Mucosa of stomach (tissue), 1 donor: ENCODE measurements around the gene TACC3.

Experiments used
- H3K27me3 ChIP-seq: one replicate; pipeline ENCODE4 v1.7.0; 2013; ENCODE audit warnings: mild to moderate bottlenecking, low read length; ENCODE audit not compliant: control insufficient read depth, insufficient read depth
- H3K36me3 ChIP-seq: one replicate; pipeline ENCODE4 v1.7.0; 2013; ENCODE audit warnings: low read length; ENCODE audit not compliant: control insufficient read depth, insufficient read depth
- H3K4me1 ChIP-seq: one replicate; pipeline ENCODE4 v1.7.0; 2013; ENCODE audit warnings: mild to moderate bottlenecking, low read length; ENCODE audit not compliant: control insufficient read depth, insufficient read depth
- H3K4me3 ChIP-seq: one replicate; pipeline ENCODE4 v1.7.0; 2013; ENCODE audit warnings: low read length
- H3K9ac ChIP-seq: one replicate; pipeline ENCODE4 v1.7.0; 2013; ENCODE audit warnings: mild to moderate bottlenecking, low read length, moderate library complexity
- H3K9me3 ChIP-seq: one replicate; pipeline ENCODE4 v1.7.0; 2013; ENCODE audit warnings: mild to moderate bottlenecking, low read length, moderate library complexity; ENCODE audit not compliant: control insufficient read depth
- donor health status: Pancreatic carcinoma.

Gene TACC3

GRCh38 chr4:1761130-1761689, 39.9 kb downstream of the TACC3 start:
- peaks cover 4% of the 10 kb centered on the region for H3K4me1 ChIP-seq
- peaks cover 31% of the 10 kb centered on the region for H3K27me3 ChIP-seq
- no peaks in the 10 kb centered on the region for H3K36me3 ChIP-seq
- H3K9ac ChIP-seq, result no peak overlapping the region
- H3K4me3 ChIP-seq, result no peak overlapping the region
- no peaks in the 10 kb centered on the region for H3K9me3 ChIP-seq

- Histone ChIP-seq H3K9ac (no peak overlapping the region), H3K36me3 (no peaks in the 10 kb centered on the region), H3K4me1 (peaks cover 4% of the 10 kb centered on the region), H3K9me3 (no peaks in the 10 kb centered on the region), H3K27me3 (peaks cover 36% of the 10 kb centered on the region), H3K4me3 (no peak overlapping the region)
These were observed 41.1 kb downstream of the TACC3 start for GRCh38 chr4:1762264-1763010.

DNA sequence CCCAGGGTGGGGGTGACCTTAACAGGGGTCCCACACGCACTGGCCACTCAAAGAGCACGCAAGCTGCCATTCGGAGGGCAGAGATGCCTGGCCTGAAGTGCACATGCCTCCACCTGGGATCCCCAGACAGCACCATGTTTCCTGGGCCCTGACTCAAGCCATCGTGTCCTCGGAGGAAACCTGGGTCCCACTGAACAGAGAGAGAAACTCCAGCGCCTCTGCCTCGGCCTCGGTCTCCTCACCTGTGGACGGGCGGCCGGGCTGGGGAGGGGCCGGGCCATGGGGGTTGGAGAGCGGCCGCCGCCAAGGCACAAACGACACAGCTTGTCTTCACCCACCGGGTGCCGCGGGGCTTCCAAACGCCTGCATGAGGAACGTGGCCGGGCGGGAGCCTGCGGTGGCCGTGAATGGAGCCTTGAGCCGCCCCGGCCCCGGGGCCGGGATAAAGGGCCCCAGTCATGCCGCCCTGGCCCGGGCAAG, 41.8 kb downstream of the TACC3 start:
- no peak overlapping the region for H3K4me3 ChIP-seq
- H3K4me1 ChIP-seq, result peaks cover 4% of the 10 kb centered on the region
- H3K9me3 ChIP-seq, result no peaks in the 10 kb centered on the region
- H3K9ac ChIP-seq, result no peak overlapping the region
- no peaks in the 10 kb centered on the region for H3K36me3 ChIP-seq
- H3K27me3 ChIP-seq, result peaks cover 39% of the 10 kb centered on the region

- Histone ChIP-seq H3K4me3 (no peak overlapping the region), H3K4me1 (peaks cover 4% of the 10 kb centered on the region), H3K27me3 (peaks cover 44% of the 10 kb centered on the region), H3K9ac (no peak overlapping the region), H3K9me3 (no peaks in the 10 kb centered on the region), H3K36me3 (no peaks in the 10 kb centered on the region)
These were observed 42.3 kb downstream of the TACC3 start for GRCh38 chr4:1763550-1764080.

- Histone ChIP-seq H3K4me1 (peaks cover 4% of the 10 kb centered on the region), H3K4me3 (no peak overlapping the region), H3K36me3 (no peaks in the 10 kb centered on the region), H3K9ac (no peak overlapping the region), H3K27me3 (peaks cover 49% of the 10 kb centered on the region), H3K9me3 (no peaks in the 10 kb centered on the region)
These were observed 43.3 kb downstream of the TACC3 start for GRCh38 chr4:1764670-1765069.

GRCh38 chr4:1765409-1766072, 44.2 kb downstream of the TACC3 start:
- peaks cover 49% of the 10 kb centered on the region for H3K27me3 ChIP-seq
- no peaks in the 10 kb centered on the region for H3K36me3 ChIP-seq
- H3K4me1 ChIP-seq, result peaks cover 4% of the 10 kb centered on the region
- no peaks in the 10 kb centered on the region for H3K9me3 ChIP-seq
- H3K9ac ChIP-seq, result no peak overlapping the region
- H3K4me3 ChIP-seq, result no peak overlapping the region

- Histone ChIP-seq H3K27me3 (peaks cover 55% of the 10 kb centered on the region), H3K36me3 (no peaks in the 10 kb centered on the region), H3K4me3 (no peak overlapping the region), H3K4me1 (peaks cover 4% of the 10 kb centered on the region), H3K9ac (no peak overlapping the region), H3K9me3 (no peaks in the 10 kb centered on the region)
These were observed 45.1 kb downstream of the TACC3 start for GRCh38 chr4:1766106-1767060.

DNA sequence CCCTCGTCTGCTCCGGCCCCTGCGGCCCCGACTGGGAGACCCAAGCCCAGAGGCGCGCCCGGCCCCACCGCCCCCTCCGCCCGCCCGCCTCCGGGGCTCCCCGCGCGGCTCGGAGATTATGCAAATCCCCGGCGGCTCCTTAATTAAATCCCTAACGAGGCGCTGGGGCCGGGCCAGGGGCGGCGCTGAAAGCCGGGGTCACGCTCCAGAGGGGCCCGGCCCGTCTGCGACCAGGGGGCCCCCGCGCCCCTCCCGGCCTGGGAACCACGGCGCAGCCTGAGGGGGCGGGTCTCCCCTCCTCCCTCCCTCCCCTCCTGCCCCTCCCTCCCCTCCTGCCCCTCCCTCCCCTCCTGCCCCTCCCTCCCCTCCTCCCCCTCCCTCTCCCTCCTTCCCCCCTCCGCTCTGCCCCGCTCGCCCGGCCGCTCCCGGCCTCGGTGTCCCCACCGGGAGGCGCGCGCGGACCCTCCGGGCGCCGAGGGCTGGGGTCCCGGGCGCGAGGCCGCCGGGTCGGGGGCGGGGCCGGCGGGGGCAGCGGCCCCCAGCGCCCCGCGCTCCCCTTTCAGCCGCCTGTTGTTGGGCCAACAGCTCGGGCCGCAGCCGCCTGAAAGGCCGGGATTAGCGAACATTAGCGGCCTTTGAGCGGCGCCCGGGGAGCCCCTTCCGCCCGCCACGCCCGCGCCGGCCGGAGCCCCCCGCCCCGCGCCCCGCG, 45.9 kb downstream of the TACC3 start:
- peaks cover 6% of the 10 kb centered on the region for H3K4me1 ChIP-seq
- peaks cover 52% of the 10 kb centered on the region for H3K27me3 ChIP-seq
- no peak overlapping the region for H3K4me3 ChIP-seq
- H3K36me3 ChIP-seq, result no peaks in the 10 kb centered on the region
- no peak overlapping the region for H3K9ac ChIP-seq
- no peaks in the 10 kb centered on the region for H3K9me3 ChIP-seq

GRCh38 chr4:1767770-1768366, 46.5 kb downstream of the TACC3 start:
- no peak overlapping the region for H3K9ac ChIP-seq
- peaks cover 13% of the 10 kb centered on the region for H3K4me1 ChIP-seq
- no peaks in the 10 kb centered on the region for H3K36me3 ChIP-seq
- no peaks in the 10 kb centered on the region for H3K9me3 ChIP-seq
- H3K4me3 ChIP-seq, result no peak overlapping the region
- H3K27me3 ChIP-seq, result peaks cover 52% of the 10 kb centered on the region

DNA sequence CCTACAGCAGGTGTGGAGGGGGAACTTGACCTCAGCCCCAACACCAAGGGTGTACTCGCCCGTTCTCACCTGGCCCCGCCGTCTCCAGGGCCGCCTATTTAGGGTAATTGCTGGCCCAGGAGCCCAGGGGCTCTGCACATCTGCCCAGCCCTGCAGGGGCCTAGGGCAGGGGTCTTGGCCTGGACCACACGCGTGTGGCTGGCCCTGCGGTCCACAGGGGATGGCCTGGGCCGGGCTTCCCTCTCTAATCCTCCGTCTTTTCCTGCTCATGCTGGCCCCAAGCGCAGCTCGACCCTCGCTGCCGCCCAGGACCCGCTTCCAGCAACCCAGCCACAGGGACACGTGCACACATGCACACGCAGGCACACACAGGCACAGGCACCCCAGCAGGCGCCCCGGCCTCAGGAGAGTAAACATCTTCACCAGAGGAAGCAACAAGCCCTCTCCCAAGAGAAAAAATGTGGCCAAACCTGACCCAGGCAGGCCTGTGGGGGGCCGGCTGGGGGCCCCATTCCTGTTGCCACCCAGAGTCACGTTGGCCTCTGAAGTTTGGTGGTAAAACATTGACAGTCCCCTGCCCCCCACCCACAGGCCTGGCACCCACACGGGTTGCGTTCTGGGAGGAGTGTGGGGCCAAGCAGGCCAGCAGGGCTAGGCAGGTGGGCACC, 47.2 kb downstream of the TACC3 start:
- Histone ChIP-seq H3K4me1 (peaks cover 16% of the 10 kb centered on the region), H3K9me3 (no peaks in the 10 kb centered on the region), H3K36me3 (no peaks in the 10 kb centered on the region), H3K4me3 (no peak overlapping the region), H3K27me3 (peaks cover 51% of the 10 kb centered on the region), H3K9ac (no peak overlapping the region)
